ENCODE data around the gene MED9.

Gene MED9

GRCh38 chr17:17514993-17515933 is 38.5 kb downstream of the MED9 start:
- no peak for TF ChIP-seq CTCF (conservative IDR thresholded peaks at IDR 0.05)
- no peak overlapping the region for H3K27ac ChIP-seq

GRCh38 chr17:17515934-17516930 is 39.4 kb downstream of the MED9 start:
- TF ChIP-seq CTCF (conservative IDR thresholded peaks at IDR 0.05): no peak

GRCh38 chr17:17516941-17517720 is 40.3 kb downstream of the MED9 start:
- TF ChIP-seq CTCF (conservative IDR thresholded peaks at IDR 0.05): no peak
- H3K27ac ChIP-seq: no peak overlapping the region

More at GRCh38 chr17:17515934-17516930, 39.4 kb downstream of the MED9 start:
- H3K27ac ChIP-seq: no peak overlapping the region

- no peak overlapping the region for H3K27ac ChIP-seq
- no peak for TF ChIP-seq CTCF (conservative IDR thresholded peaks at IDR 0.05)
Measured at GRCh38 chr17:17518014-17518413, 41.2 kb downstream of the MED9 start.

GRCh38 chr17:17518951-17519350 is 42.2 kb downstream of the MED9 start:
- H3K27ac ChIP-seq: no peak overlapping the region
- no peak for TF ChIP-seq CTCF (conservative IDR thresholded peaks at IDR 0.05)

- no peak for TF ChIP-seq CTCF (conservative IDR thresholded peaks at IDR 0.05)
- H3K27ac ChIP-seq: no peak overlapping the region
Measured at GRCh38 chr17:17519886-17520285, 43.1 kb downstream of the MED9 start.

Data from VCaP (cell line).